H1 (cell line): ENCODE data around the gene MIER3. TPM values are rescaled to one million over a fixed set of nuclear protein-coding genes. Genes with fewer than 3 reads are reported as not detected.

Experiments used
- CTCF ChIA-PET: fragments of 300-600 bp; sonication (Branson Sonifier 250); formaldehyde crosslinking; loops from one replicate; lab custom pipeline; 2021; ENCODE audit not compliant: partially characterized antibody; lab: Charles Lee
- POLR2A ChIA-PET: fragments of 300-600 bp; sonication (Branson Sonifier 250); formaldehyde crosslinking; loops from one replicate; lab custom pipeline; 2021; ENCODE audit warnings: inconsistent platforms; ENCODE audit not compliant: partially characterized antibody; lab: Charles Lee
- DNase-seq, 2 experiments: peaks; one replicate each; pipeline versions ENCODE4 v3.0.0 to v3.0.0-alpha.2; 2010 to 2022; ENCODE audit warnings: low spot score in 2 of 2, low read depth in 1 of 2, mixed read lengths in 1 of 2
- FAIRE-seq: peaks from 2 replicates; lab custom pipeline; 2011; peaks lifted over from hg19 to GRCh38; lab: Jason Lieb, UNC
- H2AFZ ChIP-seq: 2 replicates; pipeline ENCODE4 v1.8.1; 2012; ENCODE audit warnings: low read length, inconsistent platforms
- H2AK5ac ChIP-seq: 2 replicates; pipeline ENCODE4 v1.6.1; 2013; ENCODE audit warnings: low read depth, low read length
- H2BK120ac ChIP-seq: replicated peaks from 2 replicates; pipeline ENCODE3; 2013; ENCODE audit warnings: low read depth, low read length, inconsistent platforms
- H2BK12ac ChIP-seq: 2 replicates; pipeline ENCODE4 v1.6.1; 2013; ENCODE audit warnings: low read depth, low read length
- H2BK15ac ChIP-seq: 2 replicates; pipeline ENCODE4 v1.6.1; 2013; ENCODE audit warnings: low read length
- H2BK20ac ChIP-seq: 2 replicates; pipeline ENCODE4 v1.6.1; 2013; ENCODE audit warnings: low read length
- H2BK5ac ChIP-seq: 2 replicates; pipeline ENCODE4 v1.6.1; 2013; ENCODE audit warnings: low read depth, low read length
- H3K14ac ChIP-seq: 2 replicates; pipeline ENCODE4 v1.6.1; 2013; ENCODE audit warnings: inconsistent platforms; ENCODE audit not compliant: insufficient read length
- H3K18ac ChIP-seq: 2 replicates; pipeline ENCODE4 v1.6.1; 2013; ENCODE audit warnings: low read length; ENCODE audit errors: extremely low read depth
- H3K23ac ChIP-seq: 2 replicates; pipeline ENCODE4 v1.6.1; 2013; ENCODE audit warnings: inconsistent platforms; ENCODE audit not compliant: insufficient read length
- H3K23me2 ChIP-seq: 2 replicates; pipeline ENCODE4 v1.6.1; 2013; ENCODE audit warnings: low read depth, low read length
- H3K27ac ChIP-seq: 2 replicates; pipeline ENCODE4 v1.6.1; 2011; ENCODE audit warnings: low read depth, low read length, inconsistent platforms
- H3K27me3 ChIP-seq, 4 experiments: replicated peaks in 1 of 4; 1 replicate in 1 of 4; 2 replicates in 3 of 4; pipeline versions ENCODE4 v1.6.1 to v1.8.1; 2011 to 2013; ENCODE audit warnings: low read length in 3 of 4, mild to moderate bottlenecking in 3 of 4, inconsistent platforms in 2 of 4, mixed read lengths in 2 of 4, moderate library complexity in 1 of 4; ENCODE audit not compliant: control insufficient read depth in 3 of 4, insufficient read depth in 3 of 4; ENCODE audit errors: extremely low read depth in 1 of 4
- H3K36me3 ChIP-seq, 4 experiments: 2 replicates each; pipeline versions ENCODE4 v1.6.1 to v1.8.1; 2011 to 2013; ENCODE audit warnings: mild to moderate bottlenecking in 4 of 4, low read length in 3 of 4, moderate library complexity in 2 of 4, control low read depth in 1 of 4, inconsistent platforms in 1 of 4; ENCODE audit not compliant: insufficient read depth in 4 of 4, control insufficient read depth in 2 of 4
- H3K4ac ChIP-seq: replicated peaks from 2 replicates; pipeline ENCODE3; 2013; ENCODE audit warnings: low read length, low read depth, mixed read lengths, inconsistent platforms; ENCODE audit not compliant: insufficient read length
- H3K4me1 ChIP-seq, 4 experiments: replicated peaks in 1 of 4; 1 replicate in 1 of 4; 2 replicates in 3 of 4; pipeline versions ENCODE4 v1.6.1 to v1.8.1; 2011 to 2013; ENCODE audit warnings: low read length in 3 of 4, inconsistent platforms in 2 of 4, mixed read lengths in 1 of 4; ENCODE audit not compliant: insufficient read depth in 4 of 4, control insufficient read depth in 3 of 4
- H3K4me2 ChIP-seq, 2 experiments: 2 replicates each; pipeline versions ENCODE4 v1.6.1 to v1.8.1; 2011 to 2013; ENCODE audit warnings: low read depth in 2 of 2, low read length in 2 of 2, control low read depth in 1 of 2, inconsistent platforms in 1 of 2, mild to moderate bottlenecking in 1 of 2; ENCODE audit not compliant: insufficient read depth in 1 of 2
- H3K4me3 ChIP-seq, 4 experiments: fragments of 200-600, 300-600 bp in 1 of 4; sonication (generic), shearing (Covaris generic), sonication (Bioruptor Twin) in 1 of 4; 2 replicates each; pipeline versions ENCODE4 v1.5.1 to v1.8.1; 2011 to 2016; ENCODE audit warnings: low read length in 4 of 4, low read depth in 3 of 4, control low read depth in 2 of 4, inconsistent platforms in 2 of 4, mild to moderate bottlenecking in 2 of 4, mixed read lengths in 1 of 4, moderate library complexity in 1 of 4; ENCODE audit not compliant: insufficient read depth in 2 of 4; ENCODE audit errors: extremely low read depth in 1 of 4
- H3K56ac ChIP-seq: replicated peaks from 2 replicates; pipeline ENCODE3; 2013; ENCODE audit warnings: low read depth, mild to moderate bottlenecking, mixed read lengths, low read length, inconsistent platforms; ENCODE audit not compliant: insufficient read length
- H3K79me1 ChIP-seq: 2 replicates; pipeline ENCODE4 v1.6.1; 2013; ENCODE audit warnings: low read depth, low read length, control low read depth
- H3K79me2 ChIP-seq, 2 experiments: 2 replicates each; pipeline versions ENCODE4 v1.6.1 to v1.8.1; 2012 to 2013; ENCODE audit warnings: low read length in 2 of 2, mild to moderate bottlenecking in 2 of 2, inconsistent platforms in 1 of 2; ENCODE audit not compliant: insufficient read depth in 2 of 2, control insufficient read depth in 1 of 2
- H3K9ac ChIP-seq, 4 experiments: replicated peaks in 1 of 4; 1 replicate in 1 of 4; 2 replicates in 3 of 4; pipeline versions ENCODE4 v1.6.1 to v1.8.1; 2011 to 2013; ENCODE audit warnings: low read depth in 3 of 4, low read length in 3 of 4, control low read depth in 2 of 4, mild to moderate bottlenecking in 2 of 4, moderate library complexity in 2 of 4, inconsistent platforms in 1 of 4; ENCODE audit errors: extremely low read depth in 1 of 4
- H3K9me3 ChIP-seq, 2 experiments: 2 replicates each; pipeline versions ENCODE4 v1.6.1 to v1.8.1; 2012 to 2013; ENCODE audit warnings: mild to moderate bottlenecking in 2 of 2, moderate library complexity in 2 of 2, control low read depth in 1 of 2, inconsistent platforms in 1 of 2, low read depth in 1 of 2, low read length in 1 of 2, mixed read lengths in 1 of 2; ENCODE audit not compliant: insufficient read depth in 2 of 2
- H4K20me1 ChIP-seq, 2 experiments: replicated peaks in 1 of 2; 2 replicates each; pipeline versions ENCODE3 to v1.8.1; 2011 to 2013; ENCODE audit warnings: inconsistent platforms in 2 of 2, low read length in 2 of 2, mild to moderate bottlenecking in 1 of 2; ENCODE audit not compliant: insufficient read depth in 2 of 2, control insufficient read depth in 1 of 2
- H4K5ac ChIP-seq: 2 replicates; pipeline ENCODE4 v1.6.1; 2013; ENCODE audit warnings: low read length, low read depth, mixed read lengths, inconsistent platforms; ENCODE audit not compliant: insufficient read length
- H4K8ac ChIP-seq: 2 replicates; pipeline ENCODE4 v1.8.0; 2013; ENCODE audit warnings: mild to moderate bottlenecking, moderate library complexity, low read length, inconsistent platforms; ENCODE audit not compliant: insufficient read depth; ENCODE audit errors: extremely low read depth
- H4K91ac ChIP-seq: replicated peaks from 2 replicates; pipeline ENCODE3; 2013; ENCODE audit warnings: low read length, mixed read lengths, inconsistent platforms; ENCODE audit not compliant: insufficient read length
- BCL11A ChIP-seq, 2 experiments: IDR thresholded peaks; one replicate each; pipeline ENCODE4 v1.6.1; 2011; ENCODE audit warnings: low read depth in 2 of 2, low read length in 2 of 2, mild to moderate bottlenecking in 2 of 2
- BRCA1 ChIP-seq: IDR thresholded peaks from 2 replicates; pipeline ENCODE4 v1.6.1; 2012; ENCODE audit warnings: low read depth, low read length, improper control_type of control experiment
- CREB1 ChIP-seq: IDR thresholded peaks from 2 replicates; pipeline ENCODE4 v1.6.1; 2012; ENCODE audit warnings: inconsistent platforms
- JUND ChIP-seq: IDR thresholded peaks from 2 replicates; pipeline ENCODE4 v1.6.1; 2011; ENCODE audit warnings: mild to moderate bottlenecking, improper control_type of control experiment, low read length
- MAFK ChIP-seq: IDR thresholded peaks from 2 replicates; pipeline ENCODE4 v1.6.1; 2012; ENCODE audit warnings: low read depth, mild to moderate bottlenecking, improper control_type of control experiment, low read length
- MAX ChIP-seq: IDR thresholded peaks from 2 replicates; pipeline ENCODE4 v1.6.1; 2012; ENCODE audit warnings: inconsistent platforms
- PHF8 ChIP-seq: fragments of 200-600 bp; sonication (generic); conservative IDR thresholded peaks from 2 replicates; pipeline ENCODE4 v1.7.1; 2012; ENCODE audit warnings: low read depth, mild to moderate bottlenecking, inconsistent platforms, low read length, moderate library complexity
- POU5F1 ChIP-seq: IDR thresholded peaks from 2 replicates; pipeline ENCODE4 v1.6.1; 2011; ENCODE audit warnings: low read depth, mild to moderate bottlenecking, low read length, moderate library complexity
- RNF2 ChIP-seq: fragments of 200-900, 300-1000 bp; sonication (generic); IDR thresholded peaks from 2 replicates; pipeline ENCODE4 v1.7.1; 2016; ENCODE audit warnings: borderline replicate concordance, low read depth, mild to moderate bottlenecking, antibody characterized with exemption, low read length; ENCODE audit not compliant: poor library complexity, severe bottlenecking; ENCODE audit errors: missing control alignments
- SIX5 ChIP-seq: IDR thresholded peaks from 2 replicates; pipeline ENCODE4 v1.6.1; 2011; ENCODE audit warnings: mild to moderate bottlenecking, low read depth, low read length
- SP4 ChIP-seq: IDR thresholded peaks from 2 replicates; pipeline ENCODE4 v1.6.1; 2012; ENCODE audit warnings: low read length, inconsistent platforms
- TAF7 ChIP-seq: optimal IDR thresholded peaks from 2 replicates; pipeline ENCODE3; 2011; ENCODE audit warnings: low read depth, mild to moderate bottlenecking, inconsistent platforms, low read length, moderate library complexity, borderline replicate concordance
- USF2 ChIP-seq: IDR thresholded peaks from 2 replicates; pipeline ENCODE4 v1.6.1; 2011; ENCODE audit warnings: low read length, improper control_type of control experiment
- YY1 ChIP-seq: IDR thresholded peaks from 2 replicates; pipeline ENCODE4 v1.6.1; 2011; ENCODE audit warnings: low read depth, mild to moderate bottlenecking, low read length
- WGBS, 2 experiments: shearing (Covaris generic) in 1 of 2; methylation state at CpG; one replicate each; pipeline versions ENCODE4 v1.1.6 to v1.1.7; 2013 to 2015; ENCODE audit warnings: low lambda C conversion rate in 2 of 2, mixed read lengths in 2 of 2, inconsistent platforms in 1 of 2, low coverage in 1 of 2, missing lambda C conversion rate in 1 of 2; ENCODE audit not compliant: insufficient replicate concordance in 2 of 2, insufficient coverage in 1 of 2, insufficient read length in 1 of 2; ENCODE audit errors: extremely low coverage in 1 of 2, missing lambda C conversion rate in 1 of 2; 5-methylcytosine and 5-hydroxymethylcytosine counted together
- polyA plus RNA-seq, 7 experiments: library from polyadenylated mRNA; depleted of rRNA in 3 of 7; stranded (reverse) in 5 of 7; unstranded in 2 of 7; fragments of >200 nt in 5 of 7; fragments of 200-250 nt in 2 of 7; gene quantifications; 1 replicate in 5 of 7; 2 replicates in 1 of 7; 4 replicates in 1 of 7; pipeline versions ENCODE4 v1.2.1 to v1.2.3, GENCODE V29; 2011 to 2013; ENCODE audit warnings: missing spikeins in 2 of 7, mixed read lengths in 2 of 7
- total RNA-seq: library from RNA; stranded (reverse); fragmentation: NEBNext Ultra II Directional; extraction: Animal tissue kit (Norgen Biotek cat#: 25700); gene quantifications from 2 replicates; pipeline ENCODE4 v1.2.1, GENCODE V29; 2021

The MIER3 gene
- total and polyA plus RNA-seq, 2 of the 8 experiments (the other 6 are each of a cell fraction or from before 2014, with no cell fraction given): 9.6 to 33.3 TPM

- Histone ChIP-seq H4K20me1 (no peaks in the 10 kb centered on the region), H3K4me3 (no peak overlapping the region), H4K91ac (no peak overlapping the region), H2AFZ (no peak overlapping the region), H3K9ac (no peak overlapping the region), H2BK120ac (no peak overlapping the region), H2BK20ac (no peak overlapping the region), H3K36me3 (no peaks in the 10 kb centered on the region), H3K23me2 (no peaks in the 10 kb centered on the region), H3K4me2 (no peak overlapping the region), H3K79me1 (no peaks in the 10 kb centered on the region), H4K8ac (no peak overlapping the region), H3K18ac (no peak overlapping the region), H3K14ac (no peak overlapping the region), H2BK15ac (no peak overlapping the region), H2BK12ac (no peak overlapping the region), H3K4me1 (no peaks in the 10 kb centered on the region), H2BK5ac (no peak overlapping the region), H3K27me3 (no peaks in the 10 kb centered on the region), H3K27ac (no peak overlapping the region), H3K4ac (no peak overlapping the region), H3K23ac (no peak overlapping the region), H3K56ac (no peak overlapping the region), H4K5ac (no peak overlapping the region), H3K79me2 (no peaks in the 10 kb centered on the region), H3K9me3 (no peaks in the 10 kb centered on the region), H2AK5ac (no peak overlapping the region)
- TF ChIP-seq POU5F1: no peak
- TF ChIP-seq SP4: no peak
- TF ChIP-seq MAFK: no peak
- no peak for TF ChIP-seq YY1
- no peak for TF ChIP-seq RNF2
- TF ChIP-seq CREB1: no peak
- TF ChIP-seq JUND: no peak
- no peak for TF ChIP-seq MAX
- no peak for TF ChIP-seq PHF8
- no peak for TF ChIP-seq BCL11A (IDR thresholded peaks at IDR 0.05; ENCODE audit: low read depth in 2 of 2, low read length in 2 of 2)
- TF ChIP-seq TAF7: no peak
- TF ChIP-seq USF2: no peak
- TF ChIP-seq SIX5: no peak
- TF ChIP-seq BRCA1: no peak
- ChIA-PET CTCF (interaction anchor here (1.4 kb wide), 1 partner anchor 34 kb away, joined by 3 read pairs; no protein-coding TSS in a partner anchor), POLR2A (interaction anchor here (1.2 kb wide), 1 partner anchor 13 kb away, joined by 3 read pairs; no protein-coding TSS in a partner anchor)
- FAIRE-seq (no peak), DNase-seq (no peak)
- 96% methylated on average over 5 of the region's 5 CpGs; no CpG with 5 or more reads in 1 of the 2 experiments for WGBS, 2 experiments
Observed at GRCh38 chr5:56963246-56963645, 11.3 kb upstream of the MIER3 start.
